H9 (cell line): ENCODE data around the gene DNAAF5. TPM values are rescaled to one million over a fixed set of nuclear protein-coding genes. Genes with fewer than 3 reads are reported as not detected.

Experiments used
- DNase-seq: peaks from one replicate; pipeline ENCODE4 v3.0.0-alpha.2; 2017
- H2AFZ ChIP-seq: one replicate; pipeline ENCODE4 v1.6.1; 2013; ENCODE audit warnings: mild to moderate bottlenecking, low read length, control low read depth, moderate library complexity
- H2AK5ac ChIP-seq: 2 replicates; pipeline ENCODE4 v1.6.1; 2013; ENCODE audit warnings: low read length, control low read depth, mixed read lengths; ENCODE audit not compliant: insufficient read length
- H2BK120ac ChIP-seq: one replicate; pipeline ENCODE4 v1.6.1; 2013; ENCODE audit warnings: low read depth, mild to moderate bottlenecking, low read length, control low read depth, inconsistent platforms; ENCODE audit not compliant: poor library complexity, severe bottlenecking
- H2BK12ac ChIP-seq: 2 replicates; pipeline ENCODE4 v1.6.1; 2013; ENCODE audit warnings: low read length, control low read depth, mixed read lengths, low read depth; ENCODE audit not compliant: insufficient read length
- H2BK15ac ChIP-seq: 2 replicates; pipeline ENCODE4 v1.6.1; 2013; ENCODE audit warnings: low read depth, low read length, control low read depth
- H2BK20ac ChIP-seq: one replicate; pipeline ENCODE4 v1.6.1; 2013; ENCODE audit warnings: low read depth, mild to moderate bottlenecking, low read length, control low read depth, inconsistent platforms; ENCODE audit not compliant: poor library complexity, severe bottlenecking
- H2BK5ac ChIP-seq: 2 replicates; pipeline ENCODE4 v1.6.1; 2013; ENCODE audit warnings: low read length, control low read depth, mixed read lengths; ENCODE audit not compliant: insufficient read length
- H3K14ac ChIP-seq: 2 replicates; pipeline ENCODE4 v1.6.1; 2013; ENCODE audit warnings: low read length, control low read depth; ENCODE audit not compliant: insufficient read depth
- H3K18ac ChIP-seq: 2 replicates; pipeline ENCODE4 v1.6.1; 2013; ENCODE audit warnings: low read depth, mild to moderate bottlenecking, mixed read lengths, low read length, control low read depth; ENCODE audit not compliant: insufficient read length
- H3K23ac ChIP-seq: 2 replicates; pipeline ENCODE4 v1.6.1; 2013; ENCODE audit warnings: low read length, control low read depth, mixed read lengths, low read depth; ENCODE audit not compliant: insufficient read length
- H3K23me2 ChIP-seq: 2 replicates; pipeline ENCODE4 v1.6.1; 2013; ENCODE audit warnings: low read depth, mild to moderate bottlenecking, mixed read lengths, low read length, control low read depth; ENCODE audit not compliant: insufficient read length, poor library complexity, severe bottlenecking
- H3K27ac ChIP-seq: 2 replicates; pipeline ENCODE4 v1.5.1; 2013; ENCODE audit warnings: low read length, control low read depth, mixed read lengths, low read depth; ENCODE audit not compliant: insufficient read length
- H3K27me3 ChIP-seq: 2 replicates; pipeline ENCODE4 v1.6.1; 2013; ENCODE audit warnings: low read length, control low read depth, inconsistent platforms; ENCODE audit not compliant: insufficient read depth
- H3K4ac ChIP-seq: 2 replicates; pipeline ENCODE4 v1.6.1; 2013; ENCODE audit warnings: low read depth, mild to moderate bottlenecking, control low read depth, inconsistent platforms, low read length, moderate library complexity
- H3K4me1 ChIP-seq: 2 replicates; pipeline ENCODE4 v1.6.1; 2013; ENCODE audit warnings: low read length, control low read depth, inconsistent platforms; ENCODE audit not compliant: insufficient read depth
- H3K4me2 ChIP-seq: 2 replicates; pipeline ENCODE4 v1.6.1; 2013; ENCODE audit warnings: low read length, control low read depth, mixed read lengths; ENCODE audit not compliant: insufficient read length, insufficient read depth
- H3K56ac ChIP-seq: 2 replicates; pipeline ENCODE4 v1.6.1; 2013; ENCODE audit warnings: low read depth, mild to moderate bottlenecking, mixed read lengths, low read length, control low read depth; ENCODE audit not compliant: insufficient read length
- H3K79me1 ChIP-seq: 2 replicates; pipeline ENCODE4 v1.6.1; 2013; ENCODE audit warnings: low read depth, mild to moderate bottlenecking, moderate library complexity, low read length, control low read depth, inconsistent platforms; ENCODE audit not compliant: insufficient read depth, poor library complexity, severe bottlenecking
- H3K79me2 ChIP-seq: 2 replicates; pipeline ENCODE4 v1.6.1; 2013; ENCODE audit warnings: low read length, control low read depth, inconsistent platforms; ENCODE audit not compliant: insufficient read depth
- H3K9ac ChIP-seq: 2 replicates; pipeline ENCODE4 v1.6.1; 2013; ENCODE audit warnings: low read length, control low read depth, mixed read lengths; ENCODE audit not compliant: insufficient read length; ENCODE audit errors: extremely low read depth
- H3K9me3 ChIP-seq: one replicate; pipeline ENCODE4 v1.6.1; 2013; ENCODE audit warnings: low read depth, low read length, inconsistent platforms; ENCODE audit not compliant: control insufficient read depth
- H3T11ph ChIP-seq: one replicate; pipeline ENCODE4 v1.6.1; 2013; ENCODE audit warnings: mild to moderate bottlenecking, low read length, control low read depth, inconsistent platforms
- H4K20me1 ChIP-seq: one replicate; pipeline ENCODE4 v1.6.1; 2013; ENCODE audit not compliant: control insufficient read depth, insufficient read length, insufficient read depth
- H4K5ac ChIP-seq: 2 replicates; pipeline ENCODE4 v1.6.1; 2013; ENCODE audit warnings: low read depth, mild to moderate bottlenecking, mixed read lengths, low read length, control low read depth; ENCODE audit not compliant: insufficient read length
- H4K8ac ChIP-seq: replicated peaks from 2 replicates; pipeline ENCODE4 v1.6.1; 2013; ENCODE audit warnings: low read length, control low read depth, mixed read lengths, low read depth; ENCODE audit not compliant: insufficient read length
- H4K91ac ChIP-seq: 2 replicates; pipeline ENCODE4 v1.6.1; 2013; ENCODE audit warnings: low read depth, mild to moderate bottlenecking, moderate library complexity, mixed read lengths, low read length, control low read depth; ENCODE audit not compliant: insufficient read length
- H3K27ac Mint-ChIP-seq, 3 experiments: 2 replicates in 2 of 3; 3 replicates in 1 of 3; pipeline ENCODE4 v1.8.0; 2020 to 2021; ENCODE audit warnings: mixed read lengths in 3 of 3, mild to moderate bottlenecking in 1 of 3, moderate library complexity in 1 of 3
- H3K27me3 Mint-ChIP-seq: 2 replicates; pipeline ENCODE4 v1.8.0; 2021; ENCODE audit warnings: low read depth, mild to moderate bottlenecking, moderate library complexity, mixed read lengths
- H3K36me3 Mint-ChIP-seq, 3 experiments: 2 replicates in 2 of 3; 3 replicates in 1 of 3; pipeline ENCODE4 v1.8.0; 2020 to 2021; ENCODE audit warnings: low read depth in 3 of 3, mixed read lengths in 3 of 3; ENCODE audit not compliant: insufficient read depth in 1 of 3
- H3K4me1 Mint-ChIP-seq, 2 experiments: 2 replicates each; pipeline ENCODE4 v1.8.0; 2020; ENCODE audit warnings: mixed read lengths in 2 of 2
- H3K4me3 Mint-ChIP-seq, 2 experiments: 2 replicates in 1 of 2; 3 replicates in 1 of 2; pipeline ENCODE4 v1.8.0; 2020 to 2021; ENCODE audit warnings: mild to moderate bottlenecking in 2 of 2, mixed read lengths in 2 of 2, moderate library complexity in 1 of 2
- H3K9me3 Mint-ChIP-seq, 2 experiments: 2 replicates in 1 of 2; 3 replicates in 1 of 2; pipeline ENCODE4 v1.8.0; 2020; ENCODE audit warnings: mild to moderate bottlenecking in 2 of 2, mixed read lengths in 2 of 2, moderate library complexity in 1 of 2
- CTCF ChIP-seq: fragments of 200-600 bp; sonication (generic); conservative IDR thresholded peaks from 3 replicates; pipeline ENCODE4 v1.8.0; 2021; ENCODE audit warnings: antibody characterized with exemption, mild to moderate bottlenecking
- WGBS: extraction: QIAGEN DNeasy Blood & Tissue Kit; methylation state at CpG from one replicate; pipeline ENCODE4 v1.1.7; 2013; ENCODE audit warnings: missing lambda C conversion rate, low lambda C conversion rate, mixed read lengths; ENCODE audit not compliant: insufficient read length; ENCODE audit errors: extremely low coverage; 5-methylcytosine and 5-hydroxymethylcytosine counted together
- total RNA-seq: library from RNA; stranded (reverse); gene quantifications from 2 replicates; pipeline ENCODE4 v1.2.1, GENCODE V29; 2021

DNAAF5 gene
- total RNA-seq, 1 experiment from 2014 or later, result 43.5 TPM

DNA sequence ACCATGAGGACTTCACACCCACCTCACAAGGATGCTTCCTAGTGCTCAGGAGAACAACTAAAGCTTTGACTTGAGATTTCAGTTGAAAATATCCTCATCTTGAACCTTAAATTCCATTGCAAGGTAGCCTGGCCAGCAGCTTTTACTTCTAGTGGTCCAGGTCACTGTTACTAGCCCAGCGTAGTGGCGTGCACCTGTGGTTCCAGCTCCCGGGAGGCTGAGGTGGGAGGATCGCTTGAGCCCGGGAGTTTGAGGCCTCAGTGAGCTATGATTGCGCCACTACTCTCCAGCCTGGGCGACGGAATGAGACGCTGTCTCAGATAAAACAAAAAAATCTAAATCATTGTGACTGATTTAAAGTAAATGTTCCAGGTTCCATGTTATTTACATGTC is 28.9 kb downstream of the DNAAF5 start:
- no peaks in the 10 kb centered on the region for H3K9me3 ChIP-seq
- H3K4me1 Mint-ChIP-seq, result no peaks in the 10 kb centered on the region
- H2BK15ac ChIP-seq, result no peak overlapping the region
- no peak overlapping the region for H3T11ph ChIP-seq
- H3K79me2 ChIP-seq, result no peaks in the 10 kb centered on the region
- H3K27ac ChIP-seq, result no peak overlapping the region
- H3K4me3 Mint-ChIP-seq, result no peak overlapping the region
- H2BK12ac ChIP-seq, result no peak overlapping the region
- H3K27me3 ChIP-seq, result no peaks in the 10 kb centered on the region
- H3K36me3 Mint-ChIP-seq, result peaks cover 36 to 79% (median 78%) of the 10 kb centered on the region in 3 experiments
- no peak overlapping the region for H4K8ac ChIP-seq
- no peak overlapping the region for H3K56ac ChIP-seq
- H3K27ac Mint-ChIP-seq, result no peak overlapping the region
- H3K9me3 Mint-ChIP-seq, result no peaks in the 10 kb centered on the region
- no peaks in the 10 kb centered on the region for H3K27me3 Mint-ChIP-seq
- H2BK20ac ChIP-seq, result no peak overlapping the region
- H4K5ac ChIP-seq, result no peak overlapping the region
- H3K79me1 ChIP-seq, result no peaks in the 10 kb centered on the region
- H3K9ac ChIP-seq, result no peak overlapping the region
- no peak overlapping the region for H2BK120ac ChIP-seq
- H2AFZ ChIP-seq, result no peak overlapping the region
- TF ChIP-seq CTCF, result no peak
- H3K4me2 ChIP-seq, result no peak overlapping the region
- no peak overlapping the region for H4K91ac ChIP-seq
- no peak overlapping the region for H3K18ac ChIP-seq
- H4K20me1 ChIP-seq, result peaks cover under 1% of the 10 kb centered on the region
- H2AK5ac ChIP-seq, result no peak overlapping the region
- H2BK5ac ChIP-seq, result no peak overlapping the region
- no peak overlapping the region for H3K14ac ChIP-seq
- H3K4ac ChIP-seq, result no peak overlapping the region
- no CpG with 5 or more reads among the region's 9 CpGs for WGBS
- H3K4me1 ChIP-seq, result no peaks in the 10 kb centered on the region
- DNase-seq, result no peak
- H3K23me2 ChIP-seq, result no peaks in the 10 kb centered on the region
- H3K23ac ChIP-seq, result no peak overlapping the region
